CD4-positive, alpha-beta T cell (primary cell): ENCODE data around the gene EIPR1. TPM values are rescaled to one million over a fixed set of nuclear protein-coding genes. Genes with fewer than 3 reads are reported as not detected.

Experiments
- ATAC-seq: fragments of 200-7000 bp; cut with Tn5 transposase; one replicate; pipeline ENCODE4 v1.10.0; 2022; ENCODE audit warnings: mild to moderate bottlenecking; ENCODE audit not compliant: poor library complexity
- CTCF ChIA-PET: fragments of 350-600 bp; sonication (Branson Sonifier 250); formaldehyde crosslinking; loops from one replicate; lab custom pipeline; 2021; ENCODE audit warnings: antibody characterized with exemption, inconsistent platforms; lab: Charles Lee
- POLR2A ChIA-PET: fragments of 350-600 bp; sonication (Branson Sonifier 250); formaldehyde crosslinking; loops from one replicate; lab custom pipeline; 2021; ENCODE audit warnings: antibody characterized with exemption, inconsistent platforms; lab: Charles Lee
- DNase-seq, 14 experiments: peaks; one replicate each; pipeline ENCODE4 v3.0.0-alpha.2; 2013 to 2020; ENCODE audit warnings: mixed read lengths in 2 of 14
- H3K27ac ChIP-seq, 2 donors: one replicate each; pipeline versions ENCODE4 v1.5.1 to v1.7.0; 2013; ENCODE audit warnings: low read length in 2 of 2, low read depth in 1 of 2, mild to moderate bottlenecking in 1 of 2
- H3K27me3 ChIP-seq, 2 experiments: 1 replicate in 1 of 2; 2 replicates in 1 of 2; pipeline versions ENCODE4 v1.6.1 to v1.7.0; 2013; ENCODE audit warnings: low read length in 2 of 2, control low read depth in 1 of 2, mild to moderate bottlenecking in 1 of 2, moderate library complexity in 1 of 2; ENCODE audit not compliant: insufficient read depth in 2 of 2, control insufficient read depth in 1 of 2
- H3K36me3 ChIP-seq: one replicate; pipeline ENCODE4 v1.6.1; 2013; ENCODE audit warnings: low read length, control low read depth; ENCODE audit not compliant: insufficient read depth
- H3K4me1 ChIP-seq: one replicate; pipeline ENCODE4 v1.6.1; 2013; ENCODE audit warnings: low read length, control low read depth; ENCODE audit not compliant: insufficient read depth
- H3K4me3 ChIP-seq: one replicate; pipeline ENCODE4 v1.5.1; 2013; ENCODE audit warnings: mild to moderate bottlenecking, low read length, moderate library complexity
- H3K9me3 ChIP-seq, 2 experiments: 1 replicate in 1 of 2; 2 replicates in 1 of 2; pipeline versions ENCODE4 v1.6.1 to v1.7.0; 2013; ENCODE audit warnings: low read length in 2 of 2, mild to moderate bottlenecking in 2 of 2, control low read depth in 1 of 2, moderate library complexity in 1 of 2; ENCODE audit not compliant: control insufficient read depth in 1 of 2, insufficient read depth in 1 of 2
- H3K27ac Mint-ChIP-seq: one replicate; pipeline ENCODE4 v1.8.0; 2020; ENCODE audit warnings: mixed read lengths
- H3K27me3 Mint-ChIP-seq: one replicate; pipeline ENCODE4 v1.8.0; 2021; ENCODE audit warnings: mixed read lengths
- H3K36me3 Mint-ChIP-seq: one replicate; pipeline ENCODE4 v1.8.0; 2021; ENCODE audit warnings: low read depth, mixed read lengths
- H3K4me1 Mint-ChIP-seq: one replicate; pipeline ENCODE4 v1.8.0; 2021; ENCODE audit warnings: low read depth, mixed read lengths
- H3K4me3 Mint-ChIP-seq: one replicate; pipeline ENCODE4 v1.8.0; 2020; ENCODE audit warnings: mild to moderate bottlenecking, mixed read lengths
- H3K9me3 Mint-ChIP-seq: one replicate; pipeline ENCODE4 v1.8.0; 2020; ENCODE audit warnings: mixed read lengths
- CTCF ChIP-seq: fragments of 200-600 bp; IDR thresholded peaks from one replicate; pipeline ENCODE4 v1.8.0; 2022; ENCODE audit warnings: antibody characterized with exemption, mild to moderate bottlenecking
- intact Hi-C, 2 experiments: fragments of 100-400 bp; cut with DNase I in 1 of 2; cut with micrococcal nuclease in 1 of 2; formaldehyde crosslinking; loops; one replicate each; pipeline versions ENCODE4 v1.15.1 to v1.9.0; 2023 to 2025; cut with DNase I, micrococcal nuclease
- total RNA-seq, 174 experiments: library from RNA in 2 of 174; stranded (reverse) in 2 of 174; gene quantifications; one replicate each; pipeline ENCODE4 v1.2.3 and lab custom pipeline; 2021 to 2026

The EIPR1 gene
- total RNA-seq, 2 experiments from 2014 or later = 11.0 to 12.4 TPM

GRCh38 chr2:3178578-3179031 lies 199.0 kb downstream of the EIPR1 start:
- POLR2A ChIA-PET = no interaction called here
- H3K27ac Mint-ChIP-seq = no peak overlapping the region

GRCh38 chr2:3177891-3178577 lies 199.6 kb downstream of the EIPR1 start:
- no peaks in the 10 kb centered on the region for H3K4me1 ChIP-seq
- Mint-ChIP-seq H3K4me3 (no peak overlapping the region), H3K27me3 (no peaks in the 10 kb centered on the region), H3K36me3 (peaks cover 19% of the 10 kb centered on the region), H3K27ac (no peak overlapping the region), H3K4me1 (no peaks in the 10 kb centered on the region), H3K9me3 (no peaks in the 10 kb centered on the region)
- H3K27me3 ChIP-seq = no peaks in the 10 kb centered on the region
- H3K27ac ChIP-seq = no peak overlapping the region
- H3K36me3 ChIP-seq = peaks cover 17% of the 10 kb centered on the region
- no peak overlapping the region for H3K4me3 ChIP-seq
- no peak for ATAC-seq
- H3K9me3 ChIP-seq = peaks cover 0 to 11% of the 10 kb centered on the region in 2 experiments
- ChIA-PET POLR2A (no interaction called here), CTCF (interaction anchor here (1.1 kb wide), 1 partner anchor 126 kb away, joined by 3 read pairs; no protein-coding TSS in a partner anchor)
- TF ChIP-seq CTCF = no peak
- no peak for DNase-seq
- intact Hi-C loops = loop anchor here (2.0 to 10.0 kb wide), 2 partner anchors 125 to 127 kb away; no protein-coding TSS in a partner anchor

More at GRCh38 chr2:3178578-3179031, 199.0 kb downstream of the EIPR1 start:
- Mint-ChIP-seq H3K9me3 (no peaks in the 10 kb centered on the region), H3K27me3 (no peaks in the 10 kb centered on the region), H3K4me1 (no peaks in the 10 kb centered on the region), H3K4me3 (no peak overlapping the region), H3K36me3 (peaks cover 15% of the 10 kb centered on the region)
- TF ChIP-seq CTCF = no peak
- H3K4me3 ChIP-seq = no peak overlapping the region
- intact Hi-C loops = loop anchor here (2.0 to 10.0 kb wide), 2 partner anchors 124 to 126 kb away; no protein-coding TSS in a partner anchor
- no peaks in the 10 kb centered on the region for H3K27me3 ChIP-seq
- no peak for ATAC-seq
- H3K27ac ChIP-seq = no peak overlapping the region
- H3K4me1 ChIP-seq = no peaks in the 10 kb centered on the region
- H3K36me3 ChIP-seq = peaks cover 14% of the 10 kb centered on the region
- DNase-seq = no peak
- H3K9me3 ChIP-seq = peaks cover 0 to 11% of the 10 kb centered on the region in 2 experiments
- CTCF ChIA-PET = interaction anchor here (1.1 kb wide), 1 partner anchor 125 kb away, joined by 3 read pairs; no protein-coding TSS in a partner anchor

GRCh38 chr2:3176869-3177255 lies 200.8 kb downstream of the EIPR1 start:
- Mint-ChIP-seq H3K9me3 (no peaks in the 10 kb centered on the region), H3K36me3 (peaks cover 30% of the 10 kb centered on the region), H3K4me3 (no peak overlapping the region), H3K27me3 (no peaks in the 10 kb centered on the region), H3K4me1 (no peaks in the 10 kb centered on the region), H3K27ac (no peak overlapping the region)
- Histone ChIP-seq H3K36me3 (peaks cover 17% of the 10 kb centered on the region), H3K4me1 (no peaks in the 10 kb centered on the region), H3K27ac (no peak overlapping the region), H3K9me3 (peaks cover 0 to 11% of the 10 kb centered on the region in 2 experiments), H3K4me3 (no peak overlapping the region), H3K27me3 (no peaks in the 10 kb centered on the region)
- CTCF ChIA-PET = no interaction called here
- ATAC-seq = no peak
- TF ChIP-seq CTCF = no peak
- DNase-seq = no peak
- POLR2A ChIA-PET = no interaction called here
- intact Hi-C loops = loop anchor here in 1 of 2 experiments (10.0 kb wide), 1 partner anchor 128 kb away; no protein-coding TSS in a partner anchor
